Prostate gland (tissue), 2 donors: Measurements from ENCODE around the gene AHNAK2. TPM values are rescaled to one million over a fixed set of nuclear protein-coding genes. Genes with fewer than 3 reads are reported as not detected.

Experiments used
- DNase-seq: peaks from one replicate; pipeline ENCODE4 v3.0.0-alpha.2; 2019; ENCODE audit warnings: low spot score
- H3K27ac ChIP-seq, 2 donors: fragments of 200-600 bp; sonication (generic); 2 replicates each; pipeline ENCODE4 v1.5.1; 2017 to 2019
- H3K27me3 ChIP-seq: fragments of 200-600 bp; sonication (generic); replicated peaks from 2 replicates; pipeline ENCODE4 v1.5.1; 2019; ENCODE audit not compliant: insufficient read depth
- H3K36me3 ChIP-seq, 2 donors: fragments of 200-600 bp; sonication (generic); 1 replicate in 1 of 2; 2 replicates in 1 of 2; pipeline versions ENCODE4 v1.5.1 to v1.8.1; 2017 to 2019
- H3K4me1 ChIP-seq: fragments of 200-600 bp; sonication (generic); replicated peaks from 2 replicates; pipeline ENCODE4 v1.5.1; 2019
- H3K4me3 ChIP-seq, 2 donors: fragments of 200-600 bp; sonication (generic); 2 replicates each; pipeline ENCODE4 v1.5.1; 2017 to 2019
- H3K9me3 ChIP-seq: fragments of 200-600 bp; sonication (generic); 2 replicates; pipeline ENCODE4 v1.5.1; 2017
- POLR2A ChIP-seq: fragments of 450-650 bp; IDR thresholded peaks from one replicate; pipeline ENCODE4 v1.6.1; 2016; ENCODE audit warnings: antibody characterized with exemption, mild to moderate bottlenecking
- POLR2AphosphoS5 ChIP-seq: sonication (generic); formaldehyde crosslinking; IDR thresholded peaks from one replicate; pipeline ENCODE4 v1.6.1; 2017; ENCODE audit warnings: antibody characterized with exemption
- WGBS: methylation state at CpG from one replicate; pipeline ENCODE4 v1.1.5; 2018; 5-methylcytosine and 5-hydroxymethylcytosine counted together
- intact Hi-C: fragments of 100-400 bp; cut with DNase I; formaldehyde crosslinking; loops from one replicate; pipeline ENCODE4 v1.14.2; 2022
- total RNA-seq, 2 donors: library from RNA; depleted of rRNA; stranded (reverse); fragments of >200 nt; gene quantifications; one replicate each; pipeline ENCODE4 v1.1.0, GENCODE V29; 2016
- TF ChIP-seq, protein P1 (sequence below), 4 experiments: fragments of 200-600 bp in 2 of 4; fragments of 450-650 bp in 2 of 4; sonication (generic) in 2 of 4; IDR thresholded peaks; 1 replicate in 3 of 4; 2 replicates in 1 of 4; pipeline ENCODE4 v1.5.1; 2016 to 2019; ENCODE audit warnings: antibody characterized with exemption in 4 of 4, mild to moderate bottlenecking in 2 of 4, moderate library complexity in 2 of 4

Gene AHNAK2
- total RNA-seq, 2 donors from 2014 or later, result 18.3 to 27.2 TPM

DNA sequence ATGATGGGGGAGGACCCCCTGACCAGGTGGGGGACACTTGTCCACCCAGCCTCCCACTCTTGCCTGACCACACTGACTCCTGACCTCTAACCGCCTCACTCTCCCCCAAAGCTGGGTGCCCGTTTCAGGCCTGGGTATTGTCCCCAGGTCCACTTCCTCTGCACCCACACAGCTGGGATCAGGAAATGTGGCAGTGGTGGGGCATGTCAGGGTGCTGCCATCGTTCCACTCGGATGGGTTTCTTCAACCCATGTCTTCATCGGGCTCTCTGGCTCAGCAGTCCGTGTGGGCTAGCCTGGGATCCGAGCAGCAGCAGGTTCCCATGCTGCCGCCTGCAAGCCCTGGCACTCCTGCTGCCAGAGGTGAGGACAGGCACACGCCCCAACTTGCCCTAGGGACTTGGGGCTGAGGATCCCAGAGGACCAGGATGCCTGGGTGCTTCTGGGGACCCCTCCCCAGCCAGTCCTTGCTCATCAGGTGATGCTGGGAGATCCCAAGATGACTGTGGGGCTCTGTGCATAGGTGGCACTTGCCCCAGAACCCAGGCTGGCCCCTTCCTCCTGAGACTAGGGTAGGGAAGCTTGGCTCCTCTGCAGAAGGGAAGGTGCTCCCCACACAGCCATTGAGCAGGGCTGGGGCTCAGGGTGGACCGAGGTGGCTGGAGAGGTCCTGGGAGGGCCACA lies 4.5 kb upstream of the AHNAK2 start:
- no peaks in the 10 kb centered on the region for H3K36me3 ChIP-seq
- no peaks in the 10 kb centered on the region for H3K9me3 ChIP-seq
- H3K27ac ChIP-seq, result no peak overlapping the region
- no peak for DNase-seq
- H3K27me3 ChIP-seq, result no peaks in the 10 kb centered on the region
- H3K4me1 ChIP-seq, result peaks cover 9% of the 10 kb centered on the region
- intact Hi-C loops, result loop anchor here (2.0 to 5.0 kb wide), 2 partner anchors 40 to 52 kb away; partner anchors contain the start of gene CDCA4
- 54% methylated on average over 8 of the region's 10 CpGs for WGBS
- no peak overlapping the region for H3K4me3 ChIP-seq
- TF ChIP-seq POLR2A (no peak), POLR2AphosphoS5 (no peak)
- TF ChIP-seq, protein P1, sequence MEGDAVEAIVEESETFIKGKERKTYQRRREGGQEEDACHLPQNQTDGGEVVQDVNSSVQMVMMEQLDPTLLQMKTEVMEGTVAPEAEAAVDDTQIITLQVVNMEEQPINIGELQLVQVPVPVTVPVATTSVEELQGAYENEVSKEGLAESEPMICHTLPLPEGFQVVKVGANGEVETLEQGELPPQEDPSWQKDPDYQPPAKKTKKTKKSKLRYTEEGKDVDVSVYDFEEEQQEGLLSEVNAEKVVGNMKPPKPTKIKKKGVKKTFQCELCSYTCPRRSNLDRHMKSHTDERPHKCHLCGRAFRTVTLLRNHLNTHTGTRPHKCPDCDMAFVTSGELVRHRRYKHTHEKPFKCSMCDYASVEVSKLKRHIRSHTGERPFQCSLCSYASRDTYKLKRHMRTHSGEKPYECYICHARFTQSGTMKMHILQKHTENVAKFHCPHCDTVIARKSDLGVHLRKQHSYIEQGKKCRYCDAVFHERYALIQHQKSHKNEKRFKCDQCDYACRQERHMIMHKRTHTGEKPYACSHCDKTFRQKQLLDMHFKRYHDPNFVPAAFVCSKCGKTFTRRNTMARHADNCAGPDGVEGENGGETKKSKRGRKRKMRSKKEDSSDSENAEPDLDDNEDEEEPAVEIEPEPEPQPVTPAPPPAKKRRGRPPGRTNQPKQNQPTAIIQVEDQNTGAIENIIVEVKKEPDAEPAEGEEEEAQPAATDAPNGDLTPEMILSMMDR (IDR thresholded peaks at IDR 0.05), result no peak

- peaks cover 9% of the 10 kb centered on the region for H3K4me1 ChIP-seq
- H3K4me3 ChIP-seq, result no peak overlapping the region
- no peak overlapping the region for H3K27ac ChIP-seq
- no peaks in the 10 kb centered on the region for H3K9me3 ChIP-seq
- TF ChIP-seq POLR2A (no peak), POLR2AphosphoS5 (no peak)
- TF ChIP-seq, protein P1 (IDR thresholded peaks at IDR 0.05), result no peak
- 76% methylated on average over 13 of the region's 17 CpGs for WGBS
- no peaks in the 10 kb centered on the region for H3K36me3 ChIP-seq
- no peak for DNase-seq
- intact Hi-C loops, result loop anchor here (2.0 to 5.0 kb wide), 2 partner anchors 40 to 51 kb away; partner anchors contain the start of gene CDCA4
- H3K27me3 ChIP-seq, result no peaks in the 10 kb centered on the region
These were observed 3.7 kb upstream of the AHNAK2 start for GRCh38 chr14:104981699-104982541.

GRCh38 chr14:104980611-104981531 lies 2.7 kb upstream of the AHNAK2 start:
- WGBS, result 84% methylated on average over 17 of the region's 22 CpGs
- H3K27ac ChIP-seq, result no peak overlapping the region
- intact Hi-C loops, result loop anchor here (5.0 kb wide), 1 partner anchor 41 kb away; the partner anchor contains the start of gene CDCA4

More at GRCh38 chr14:104980611-104981531, 2.7 kb upstream of the AHNAK2 start:
- H3K36me3 ChIP-seq, result no peaks in the 10 kb centered on the region
- peaks cover 11% of the 10 kb centered on the region for H3K4me1 ChIP-seq
- H3K27me3 ChIP-seq, result no peaks in the 10 kb centered on the region
- H3K9me3 ChIP-seq, result no peaks in the 10 kb centered on the region
- no peak for DNase-seq
- H3K4me3 ChIP-seq, result no peak overlapping the region
- TF ChIP-seq POLR2AphosphoS5 (no peak), POLR2A (no peak)
- TF ChIP-seq, protein P1 (IDR thresholded peaks at IDR 0.05), result no peak
